HepG2 (cell line): Measurements from ENCODE around the gene SLC22A31. TPM values are rescaled to one million over a fixed set of nuclear protein-coding genes. Genes with fewer than 3 reads are reported as not detected.

Experiments used
- ARNT2 ChIP-seq: sonication (generic); formaldehyde crosslinking; IDR thresholded peaks from 2 replicates; pipeline ENCODE4 v1.8.0; 2022; ENCODE audit warnings: mild to moderate bottlenecking, low read depth, missing genetic modification reagents, moderate library complexity
- ATF7 ChIP-seq, 2 experiments: fragments of 450-650 bp in 1 of 2; sonication (generic) in 1 of 2; formaldehyde crosslinking in 1 of 2; IDR thresholded peaks; 2 replicates each; pipeline versions ENCODE4 v1.4.0 to v1.6.1; 2016 to 2020; ENCODE audit warnings: antibody characterized with exemption in 1 of 2, mild to moderate bottlenecking in 1 of 2, missing genetic modification reagents in 1 of 2
- ELF1 ChIP-seq: sonication (generic); formaldehyde crosslinking; IDR thresholded peaks from 2 replicates; pipeline ENCODE4 v1.4.0; 2020; ENCODE audit warnings: missing genetic modification reagents
- ETV6 ChIP-seq: sonication (generic); formaldehyde crosslinking; conservative IDR thresholded peaks from 2 replicates; pipeline ENCODE4 v1.4.0; 2020; ENCODE audit warnings: missing genetic modification reagents
- FOXP1 ChIP-seq, 2 experiments: fragments of 450-650 bp in 1 of 2; IDR thresholded peaks; 2 replicates each; pipeline ENCODE4 v1.6.1; 2017 to 2018; ENCODE audit warnings: antibody characterized with exemption in 1 of 2
- HHEX ChIP-seq: IDR thresholded peaks from 2 replicates; pipeline ENCODE4 v1.6.1; 2016; ENCODE audit warnings: control low read depth
- HMGXB3 ChIP-seq: sonication (generic); formaldehyde crosslinking; IDR thresholded peaks from 2 replicates; pipeline ENCODE4 v1.4.0; 2020; ENCODE audit warnings: missing genetic modification reagents, borderline replicate concordance
- IRX3 ChIP-seq: sonication (generic); formaldehyde crosslinking; IDR thresholded peaks from 2 replicates; pipeline ENCODE4 v1.8.1; 2023; ENCODE audit warnings: mild to moderate bottlenecking, low read depth, missing genetic modification reagents, borderline replicate concordance
- KDM5B ChIP-seq: sonication (generic); formaldehyde crosslinking; IDR thresholded peaks from 2 replicates; pipeline ENCODE4 v1.4.0; 2020; ENCODE audit warnings: missing genetic modification reagents, mild to moderate bottlenecking, borderline replicate concordance
- NFATC3 ChIP-seq: sonication (generic); formaldehyde crosslinking; IDR thresholded peaks from 2 replicates; pipeline ENCODE4 v1.5.1; 2020; ENCODE audit warnings: mild to moderate bottlenecking, missing genetic modification reagents
- NR2F1 ChIP-seq, 2 experiments: fragments of 450-650 bp in 1 of 2; formaldehyde crosslinking in 1 of 2; IDR thresholded peaks; 2 replicates each; pipeline versions ENCODE4 v1.5.0 to v1.6.1; 2016 to 2020; ENCODE audit warnings: mild to moderate bottlenecking in 1 of 2, missing compliant biosample characterization in 1 of 2, missing genetic modification reagents in 1 of 2, moderate library complexity in 1 of 2
- PAF1 ChIP-seq: IDR thresholded peaks from 2 replicates; pipeline ENCODE4 v1.6.1; 2016; ENCODE audit warnings: missing genetic modification reagents, missing compliant biosample characterization
- RBM22 ChIP-seq: fragments of 200-400 bp; formaldehyde crosslinking; optimal IDR thresholded peaks from 2 replicates; pipeline ENCODE3; 2017; ENCODE audit warnings: mild to moderate bottlenecking, low read length, moderate library complexity
- REXO4 ChIP-seq: sonication (generic); formaldehyde crosslinking; IDR thresholded peaks from 2 replicates; pipeline ENCODE4 v1.8.0; 2022; ENCODE audit warnings: missing genetic modification reagents, mild to moderate bottlenecking, borderline replicate concordance
- RFXAP ChIP-seq: sonication (generic); formaldehyde crosslinking; IDR thresholded peaks from 2 replicates; pipeline ENCODE4 v1.4.0; 2020; ENCODE audit warnings: missing genetic modification reagents, borderline replicate concordance
- SMYD3 ChIP-seq: sonication (generic); formaldehyde crosslinking; IDR thresholded peaks from 2 replicates; pipeline ENCODE4 v1.8.1; 2023; ENCODE audit warnings: mild to moderate bottlenecking, missing genetic modification reagents
- WIZ ChIP-seq: sonication (generic); formaldehyde crosslinking; IDR thresholded peaks from 2 replicates; pipeline ENCODE4 v1.5.1; 2020; ENCODE audit warnings: mild to moderate bottlenecking, missing genetic modification reagents
- ZBTB33 ChIP-seq: sonication (generic); formaldehyde crosslinking; IDR thresholded peaks from 2 replicates; pipeline ENCODE4 v1.4.0; 2020; ENCODE audit warnings: missing genetic modification reagents
- ZFYVE20 ChIP-seq: sonication (generic); formaldehyde crosslinking; IDR thresholded peaks from 2 replicates; pipeline ENCODE4 v1.8.0; 2023; ENCODE audit warnings: low read depth, mild to moderate bottlenecking, moderate library complexity, missing genetic modification reagents, borderline replicate concordance
- ZNF362 ChIP-seq: sonication (generic); formaldehyde crosslinking; IDR thresholded peaks from 2 replicates; pipeline ENCODE4 v1.4.0; 2020; ENCODE audit warnings: missing genetic modification reagents, mild to moderate bottlenecking, borderline replicate concordance
- ZNF598 ChIP-seq: sonication (generic); formaldehyde crosslinking; IDR thresholded peaks from 2 replicates; pipeline ENCODE4 v1.5.1; 2020; ENCODE audit warnings: mild to moderate bottlenecking, missing genetic modification reagents, borderline replicate concordance
- polyA plus RNA-seq, 8 experiments: library from polyadenylated mRNA; depleted of rRNA in 3 of 8; stranded (reverse) in 7 of 8; unstranded in 1 of 8; fragments of >200 nt; fragmentation: Illumina TruSeq in 4 of 8; extraction: Trizol in 4 of 8; gene quantifications; 2 replicates each; pipeline versions ENCODE4 v1.2.1 to v1.2.3, GENCODE V29; 2011 to 2016; ENCODE audit warnings: low read depth in 4 of 8, missing spikeins in 1 of 8, mixed read lengths in 1 of 8; ENCODE audit not compliant: insufficient read depth in 1 of 8
- total RNA-seq, 5 experiments: library from RNA; depleted of rRNA; stranded (reverse); fragments of >200 nt; fragmentation: Illumina TruSeq; extraction: Trizol; gene quantifications; 2 replicates each; pipeline ENCODE4 v1.2.3, GENCODE V29; 2016; ENCODE audit warnings: low read depth in 1 of 5

Gene SLC22A31
- total and polyA plus RNA-seq, 2 of the 13 experiments (the other 11 are each of a cell fraction or from before 2014, with no cell fraction given) = 67.3 to 83.3 TPM

GRCh38 chr16:89246903-89247733 lies 46.8 kb upstream of the SLC22A31 start (continued):
- TF ChIP-seq ZNF598 (CRISPR knock-in tag) (peak; percentile 93), PAF1 (CRISPR knock-in tag) (no peak), KDM5B (CRISPR knock-in tag) (peak; percentile 89), NR2F1 (CRISPR knock-in tag; IDR thresholded peaks at IDR 0.05) (no peak), ZFYVE20 (CRISPR knock-in tag) (0 out of 2 replicates have a peak, but pooled peaks have one; percentile 63), ZBTB33 (CRISPR knock-in tag) (no peak), RBM22 (no peak), ZNF362 (CRISPR knock-in tag) (peak; percentile 19; the same call in 1 of the 2 replicates), NFATC3 (peak; percentile 75; the same call in 1 of the 2 replicates), ELF1 (CRISPR knock-in tag) (0 out of 2 replicates have a peak, but pooled peaks have one; percentile 15), SMYD3 (0 out of 2 replicates have a peak, but pooled peaks have one; percentile 52), ATF7 (IDR thresholded peaks at IDR 0.05) (no peak), ATF7 (CRISPR knock-in tag; IDR thresholded peaks at IDR 0.05) (no peak), HHEX (CRISPR knock-in tag) (no peak), WIZ (CRISPR knock-in tag) (peak; percentile 91), ARNT2 (peak; percentile 89; the same call in 1 of the 2 replicates), FOXP1 (IDR thresholded peaks at IDR 0.05) (no peak), FOXP1 (CRISPR knock-in tag; IDR thresholded peaks at IDR 0.05) (no peak), IRX3 (CRISPR knock-in tag) (peak; percentile 78; the same call in 1 of the 2 replicates), HMGXB3 (CRISPR knock-in tag) (no peak), REXO4 (no peak), RFXAP (CRISPR knock-in tag) (no peak; the same call in 1 of the 2 replicates), ETV6 (CRISPR knock-in tag) (no peak)
